ENCODE measurements around the gene TTLL11.

Gene TTLL11

DNA sequence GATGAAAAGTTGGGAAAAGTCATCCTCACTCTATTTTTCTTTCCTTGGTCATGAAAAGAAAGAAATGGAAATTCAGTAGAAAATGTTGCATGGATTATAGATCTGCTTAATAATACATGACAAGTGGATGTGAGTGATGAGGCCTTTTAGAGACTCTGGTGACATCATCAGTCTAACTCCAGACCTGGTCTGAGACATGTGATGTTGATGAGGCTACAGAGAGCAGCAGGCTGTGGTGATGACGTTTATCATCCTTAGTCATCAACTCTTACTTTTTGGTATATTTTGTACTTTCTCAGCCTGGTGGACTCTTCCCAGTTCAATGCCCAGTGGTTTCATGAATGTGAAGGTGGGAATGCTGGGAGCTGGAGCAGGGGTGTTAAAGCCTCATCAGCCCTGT lies 116.4 kb downstream of the TTLL11 start:
- TF ChIP-seq CSDC2 (CRISPR knock-in tag; IDR thresholded peaks at IDR 0.05), result no peak
- TF ChIP-seq, protein P1, sequence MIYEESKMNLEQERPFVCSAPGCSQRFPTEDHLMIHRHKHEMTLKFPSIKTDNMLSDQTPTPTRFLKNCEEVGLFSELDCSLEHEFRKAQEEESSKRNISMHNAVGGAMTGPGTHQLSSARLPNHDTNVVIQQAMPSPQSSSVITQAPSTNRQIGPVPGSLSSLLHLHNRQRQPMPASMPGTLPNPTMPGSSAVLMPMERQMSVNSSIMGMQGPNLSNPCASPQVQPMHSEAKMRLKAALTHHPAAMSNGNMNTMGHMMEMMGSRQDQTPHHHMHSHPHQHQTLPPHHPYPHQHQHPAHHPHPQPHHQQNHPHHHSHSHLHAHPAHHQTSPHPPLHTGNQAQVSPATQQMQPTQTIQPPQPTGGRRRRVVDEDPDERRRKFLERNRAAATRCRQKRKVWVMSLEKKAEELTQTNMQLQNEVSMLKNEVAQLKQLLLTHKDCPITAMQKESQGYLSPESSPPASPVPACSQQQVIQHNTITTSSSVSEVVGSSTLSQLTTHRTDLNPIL (CRISPR knock-in tag; IDR thresholded peaks at IDR 0.05; ENCODE audit: low read depth), result no peak
- TF ChIP-seq ZFP3 (CRISPR knock-in tag; IDR thresholded peaks at IDR 0.05), result no peak
- TF ChIP-seq ZNF565 (CRISPR knock-in tag; conservative IDR thresholded peaks at IDR 0.05; ENCODE audit: low read depth), result no peak
- TF ChIP-seq SNAI2 (CRISPR knock-in tag; IDR thresholded peaks at IDR 0.05), result no peak
- no peak for TF ChIP-seq RARB (CRISPR knock-in tag; IDR thresholded peaks at IDR 0.05)
- TF ChIP-seq, protein P2, sequence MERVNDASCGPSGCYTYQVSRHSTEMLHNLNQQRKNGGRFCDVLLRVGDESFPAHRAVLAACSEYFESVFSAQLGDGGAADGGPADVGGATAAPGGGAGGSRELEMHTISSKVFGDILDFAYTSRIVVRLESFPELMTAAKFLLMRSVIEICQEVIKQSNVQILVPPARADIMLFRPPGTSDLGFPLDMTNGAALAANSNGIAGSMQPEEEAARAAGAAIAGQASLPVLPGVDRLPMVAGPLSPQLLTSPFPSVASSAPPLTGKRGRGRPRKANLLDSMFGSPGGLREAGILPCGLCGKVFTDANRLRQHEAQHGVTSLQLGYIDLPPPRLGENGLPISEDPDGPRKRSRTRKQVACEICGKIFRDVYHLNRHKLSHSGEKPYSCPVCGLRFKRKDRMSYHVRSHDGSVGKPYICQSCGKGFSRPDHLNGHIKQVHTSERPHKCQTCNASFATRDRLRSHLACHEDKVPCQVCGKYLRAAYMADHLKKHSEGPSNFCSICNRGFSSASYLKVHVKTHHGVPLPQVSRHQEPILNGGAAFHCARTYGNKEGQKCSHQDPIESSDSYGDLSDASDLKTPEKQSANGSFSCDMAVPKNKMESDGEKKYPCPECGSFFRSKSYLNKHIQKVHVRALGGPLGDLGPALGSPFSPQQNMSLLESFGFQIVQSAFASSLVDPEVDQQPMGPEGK (CRISPR knock-in tag; IDR thresholded peaks at IDR 0.05; ENCODE audit: borderline replicate concordance), result no peak
- TF ChIP-seq ESRRG (CRISPR knock-in tag; IDR thresholded peaks at IDR 0.05), result no peak
- no peak for TF ChIP-seq ZNF8 (CRISPR knock-in tag; IDR thresholded peaks at IDR 0.05)
- TF ChIP-seq, protein P3, sequence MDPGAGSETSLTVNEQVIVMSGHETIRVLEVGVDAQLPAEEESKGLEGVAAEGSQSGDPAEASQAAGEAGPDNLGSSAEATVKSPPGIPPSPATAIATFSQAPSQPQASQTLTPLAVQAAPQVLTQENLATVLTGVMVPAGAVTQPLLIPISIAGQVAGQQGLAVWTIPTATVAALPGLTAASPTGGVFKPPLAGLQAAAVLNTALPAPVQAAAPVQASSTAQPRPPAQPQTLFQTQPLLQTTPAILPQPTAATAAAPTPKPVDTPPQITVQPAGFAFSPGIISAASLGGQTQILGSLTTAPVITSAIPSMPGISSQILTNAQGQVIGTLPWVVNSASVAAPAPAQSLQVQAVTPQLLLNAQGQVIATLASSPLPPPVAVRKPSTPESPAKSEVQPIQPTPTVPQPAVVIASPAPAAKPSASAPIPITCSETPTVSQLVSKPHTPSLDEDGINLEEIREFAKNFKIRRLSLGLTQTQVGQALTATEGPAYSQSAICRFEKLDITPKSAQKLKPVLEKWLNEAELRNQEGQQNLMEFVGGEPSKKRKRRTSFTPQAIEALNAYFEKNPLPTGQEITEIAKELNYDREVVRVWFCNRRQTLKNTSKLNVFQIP (CRISPR knock-in tag; IDR thresholded peaks at IDR 0.05; ENCODE audit: borderline replicate concordance, low read depth), result no peak
- ATAC-seq, result peak; percentile 56

DNA sequence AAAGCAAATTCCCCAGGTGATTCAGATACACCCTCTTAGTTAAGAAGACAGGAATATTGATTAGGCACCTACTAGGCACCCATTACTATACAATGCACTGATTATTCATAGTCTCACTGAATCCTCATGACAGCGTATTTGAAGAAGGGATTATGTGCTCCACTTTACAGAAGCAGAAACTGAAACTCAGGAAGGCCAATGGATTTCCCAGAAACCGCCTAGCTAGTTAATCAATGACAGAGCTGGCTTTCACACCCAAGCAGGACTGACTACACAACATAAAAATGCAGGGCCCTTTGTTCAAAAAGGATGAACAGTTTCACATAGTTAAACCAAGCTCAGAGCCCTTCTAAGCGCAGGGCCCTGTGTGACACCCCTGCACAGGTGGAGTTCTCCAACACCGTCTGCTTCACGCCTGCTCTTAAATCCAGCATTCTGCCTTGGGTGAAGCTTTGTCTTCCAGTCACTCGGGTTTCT lies 117.3 kb downstream of the TTLL11 start:
- TF ChIP-seq CSDC2 (CRISPR knock-in tag; IDR thresholded peaks at IDR 0.05) (no peak), ZC3H10 (CRISPR knock-in tag; IDR thresholded peaks at IDR 0.05) (no peak), SNAI2 (CRISPR knock-in tag; IDR thresholded peaks at IDR 0.05) (no peak), ISL1 (CRISPR knock-in tag; IDR thresholded peaks at IDR 0.05) (no peak), ZNF565 (CRISPR knock-in tag; conservative IDR thresholded peaks at IDR 0.05; ENCODE audit: low read depth) (no peak), TCF4 (CRISPR knock-in tag; IDR thresholded peaks at IDR 0.05; ENCODE audit: borderline replicate concordance) (no peak)
- TF ChIP-seq, protein P2 (CRISPR knock-in tag; IDR thresholded peaks at IDR 0.05; ENCODE audit: borderline replicate concordance), result no peak
- ATAC-seq, result no peak

DNA sequence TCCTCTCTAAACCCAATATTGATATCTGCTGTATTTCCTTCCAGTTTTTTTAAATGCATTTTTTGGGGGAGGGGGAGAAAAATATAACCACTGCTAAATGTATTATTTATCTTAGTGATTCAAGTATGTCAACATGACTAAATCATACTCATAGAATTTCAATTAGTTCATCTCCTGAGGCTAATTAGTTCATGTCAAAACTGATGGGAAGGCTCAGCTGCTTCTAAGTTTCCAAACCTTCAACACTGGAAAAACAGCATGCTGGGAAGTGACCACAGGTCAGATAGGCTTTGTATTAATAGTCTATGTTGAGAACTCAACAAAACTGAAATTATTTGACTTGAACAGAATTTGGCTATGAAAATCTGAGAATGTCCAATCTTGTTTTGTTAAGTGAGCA lies 118.7 kb downstream of the TTLL11 start:
- ATAC-seq, result no peak

DNA sequence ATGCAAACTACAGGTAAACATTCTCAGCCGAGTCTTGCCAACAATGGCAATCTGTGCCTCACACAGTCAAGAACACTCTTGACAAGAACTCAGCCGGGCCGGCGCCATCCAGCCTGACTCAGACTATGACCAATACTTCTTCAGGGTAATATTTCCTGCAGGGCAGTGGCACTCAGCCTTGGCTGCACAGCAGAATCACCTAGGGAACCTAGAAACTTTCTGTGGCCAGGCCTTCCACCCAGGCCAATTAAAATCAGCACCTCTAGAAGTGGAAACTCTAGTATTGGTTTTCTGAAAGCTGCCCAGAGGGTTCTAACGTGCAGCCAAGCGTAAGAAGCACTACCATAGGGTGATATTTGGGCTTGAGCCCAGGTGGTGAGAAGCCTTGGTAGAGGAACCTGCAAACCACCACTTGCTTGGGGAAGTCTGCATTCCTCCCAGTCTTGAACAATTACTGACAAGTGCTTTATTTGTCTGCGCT lies 120.6 kb downstream of the TTLL11 start:
- ATAC-seq, result peak; percentile 97
- TF ChIP-seq, protein P4, sequence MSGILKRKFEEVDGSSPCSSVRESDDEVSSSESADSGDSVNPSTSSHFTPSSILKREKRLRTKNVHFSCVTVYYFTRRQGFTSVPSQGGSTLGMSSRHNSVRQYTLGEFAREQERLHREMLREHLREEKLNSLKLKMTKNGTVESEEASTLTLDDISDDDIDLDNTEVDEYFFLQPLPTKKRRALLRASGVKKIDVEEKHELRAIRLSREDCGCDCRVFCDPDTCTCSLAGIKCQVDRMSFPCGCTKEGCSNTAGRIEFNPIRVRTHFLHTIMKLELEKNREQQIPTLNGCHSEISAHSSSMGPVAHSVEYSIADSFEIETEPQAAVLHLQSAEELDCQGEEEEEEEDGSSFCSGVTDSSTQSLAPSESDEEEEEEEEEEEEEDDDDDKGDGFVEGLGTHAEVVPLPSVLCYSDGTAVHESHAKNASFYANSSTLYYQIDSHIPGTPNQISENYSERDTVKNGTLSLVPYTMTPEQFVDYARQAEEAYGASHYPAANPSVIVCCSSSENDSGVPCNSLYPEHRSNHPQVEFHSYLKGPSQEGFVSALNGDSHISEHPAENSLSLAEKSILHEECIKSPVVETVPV (CRISPR knock-in tag; IDR thresholded peaks at IDR 0.05), result no peak
- TF ChIP-seq, protein P3 (CRISPR knock-in tag; IDR thresholded peaks at IDR 0.05; ENCODE audit: borderline replicate concordance, low read depth), result no peak
- no peak for TF ChIP-seq ZFP30 (CRISPR knock-in tag; IDR thresholded peaks at IDR 0.05)

More for the DNA sequence above, 118.7 kb downstream of the TTLL11 start:
- no peak for TF ChIP-seq ZFP3 (CRISPR knock-in tag; IDR thresholded peaks at IDR 0.05)

DNA sequence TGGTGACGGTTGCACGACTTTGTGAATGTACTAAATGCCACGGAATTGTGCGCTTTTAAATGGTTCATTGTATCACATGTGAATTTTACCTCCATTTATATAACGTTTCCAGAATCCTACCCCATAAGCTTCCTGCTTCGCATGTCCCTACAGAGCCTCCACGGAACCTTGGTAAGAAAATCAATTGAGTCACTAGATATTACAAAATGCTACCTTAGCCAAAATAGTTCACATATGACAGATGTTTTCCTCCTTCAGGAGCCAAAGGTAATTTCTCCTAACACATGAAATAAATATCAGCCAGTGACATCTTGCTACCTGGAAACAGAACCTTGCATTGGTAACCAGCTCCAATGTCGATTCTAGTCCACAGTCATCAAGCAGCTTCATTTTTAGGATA lies 125.1 kb downstream of the TTLL11 start:
- ATAC-seq, result no peak
- TF ChIP-seq ZC3H10 (CRISPR knock-in tag; IDR thresholded peaks at IDR 0.05) (no peak), GLIS3 (CRISPR knock-in tag; IDR thresholded peaks at IDR 0.05) (no peak), ARNTL (CRISPR knock-in tag; IDR thresholded peaks at IDR 0.05; ENCODE audit: borderline replicate concordance, low read depth) (no peak), ESRRG (CRISPR knock-in tag; IDR thresholded peaks at IDR 0.05) (no peak), SNAI2 (CRISPR knock-in tag; IDR thresholded peaks at IDR 0.05) (no peak), PPARA (CRISPR knock-in tag; IDR thresholded peaks at IDR 0.05; ENCODE audit: borderline replicate concordance) (no peak), TOX (CRISPR knock-in tag; IDR thresholded peaks at IDR 0.05; ENCODE audit: borderline replicate concordance) (no peak)
- TF ChIP-seq, protein P1 (CRISPR knock-in tag; IDR thresholded peaks at IDR 0.05; ENCODE audit: low read depth), result no peak
- TF ChIP-seq, protein P4 (CRISPR knock-in tag; IDR thresholded peaks at IDR 0.05), result no peak

Measured in SK-N-SH treated with all-trans-retinoic acid at 6 μM for 48 hours (cell line).